ENCODE data around the gene CADPS.

DNA sequence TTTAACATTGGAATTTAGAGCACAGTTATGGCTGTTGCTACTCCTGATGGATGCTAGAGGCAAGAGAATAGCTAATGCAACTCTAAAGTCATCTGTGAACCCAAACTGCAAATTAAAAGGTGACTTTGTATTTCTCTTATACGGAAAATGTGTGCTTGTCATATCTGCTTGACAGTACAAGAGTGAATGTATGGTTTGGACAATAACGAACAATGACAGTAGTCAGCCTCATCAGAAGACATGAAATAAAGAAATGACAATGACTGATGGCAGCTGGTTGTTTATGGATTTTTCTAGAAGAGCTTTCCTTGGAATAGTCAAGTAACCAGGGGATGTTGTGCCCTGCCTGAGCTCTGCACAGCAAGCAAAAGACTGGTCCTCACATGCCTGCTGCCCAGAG, 333.0 kb downstream of the CADPS start:
- TF ChIP-seq, protein P1, sequence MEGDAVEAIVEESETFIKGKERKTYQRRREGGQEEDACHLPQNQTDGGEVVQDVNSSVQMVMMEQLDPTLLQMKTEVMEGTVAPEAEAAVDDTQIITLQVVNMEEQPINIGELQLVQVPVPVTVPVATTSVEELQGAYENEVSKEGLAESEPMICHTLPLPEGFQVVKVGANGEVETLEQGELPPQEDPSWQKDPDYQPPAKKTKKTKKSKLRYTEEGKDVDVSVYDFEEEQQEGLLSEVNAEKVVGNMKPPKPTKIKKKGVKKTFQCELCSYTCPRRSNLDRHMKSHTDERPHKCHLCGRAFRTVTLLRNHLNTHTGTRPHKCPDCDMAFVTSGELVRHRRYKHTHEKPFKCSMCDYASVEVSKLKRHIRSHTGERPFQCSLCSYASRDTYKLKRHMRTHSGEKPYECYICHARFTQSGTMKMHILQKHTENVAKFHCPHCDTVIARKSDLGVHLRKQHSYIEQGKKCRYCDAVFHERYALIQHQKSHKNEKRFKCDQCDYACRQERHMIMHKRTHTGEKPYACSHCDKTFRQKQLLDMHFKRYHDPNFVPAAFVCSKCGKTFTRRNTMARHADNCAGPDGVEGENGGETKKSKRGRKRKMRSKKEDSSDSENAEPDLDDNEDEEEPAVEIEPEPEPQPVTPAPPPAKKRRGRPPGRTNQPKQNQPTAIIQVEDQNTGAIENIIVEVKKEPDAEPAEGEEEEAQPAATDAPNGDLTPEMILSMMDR (IDR thresholded peaks at IDR 0.05; ENCODE audit: insufficient read depth, low read length), result no peak
- no peak for TF ChIP-seq POLR2AphosphoS5 (IDR thresholded peaks at IDR 0.05; ENCODE audit: low read depth)
- no peak for TF ChIP-seq SPI1 (IDR thresholded peaks at IDR 0.05; ENCODE audit: borderline replicate concordance, low read depth)
- TF ChIP-seq, protein P2, sequence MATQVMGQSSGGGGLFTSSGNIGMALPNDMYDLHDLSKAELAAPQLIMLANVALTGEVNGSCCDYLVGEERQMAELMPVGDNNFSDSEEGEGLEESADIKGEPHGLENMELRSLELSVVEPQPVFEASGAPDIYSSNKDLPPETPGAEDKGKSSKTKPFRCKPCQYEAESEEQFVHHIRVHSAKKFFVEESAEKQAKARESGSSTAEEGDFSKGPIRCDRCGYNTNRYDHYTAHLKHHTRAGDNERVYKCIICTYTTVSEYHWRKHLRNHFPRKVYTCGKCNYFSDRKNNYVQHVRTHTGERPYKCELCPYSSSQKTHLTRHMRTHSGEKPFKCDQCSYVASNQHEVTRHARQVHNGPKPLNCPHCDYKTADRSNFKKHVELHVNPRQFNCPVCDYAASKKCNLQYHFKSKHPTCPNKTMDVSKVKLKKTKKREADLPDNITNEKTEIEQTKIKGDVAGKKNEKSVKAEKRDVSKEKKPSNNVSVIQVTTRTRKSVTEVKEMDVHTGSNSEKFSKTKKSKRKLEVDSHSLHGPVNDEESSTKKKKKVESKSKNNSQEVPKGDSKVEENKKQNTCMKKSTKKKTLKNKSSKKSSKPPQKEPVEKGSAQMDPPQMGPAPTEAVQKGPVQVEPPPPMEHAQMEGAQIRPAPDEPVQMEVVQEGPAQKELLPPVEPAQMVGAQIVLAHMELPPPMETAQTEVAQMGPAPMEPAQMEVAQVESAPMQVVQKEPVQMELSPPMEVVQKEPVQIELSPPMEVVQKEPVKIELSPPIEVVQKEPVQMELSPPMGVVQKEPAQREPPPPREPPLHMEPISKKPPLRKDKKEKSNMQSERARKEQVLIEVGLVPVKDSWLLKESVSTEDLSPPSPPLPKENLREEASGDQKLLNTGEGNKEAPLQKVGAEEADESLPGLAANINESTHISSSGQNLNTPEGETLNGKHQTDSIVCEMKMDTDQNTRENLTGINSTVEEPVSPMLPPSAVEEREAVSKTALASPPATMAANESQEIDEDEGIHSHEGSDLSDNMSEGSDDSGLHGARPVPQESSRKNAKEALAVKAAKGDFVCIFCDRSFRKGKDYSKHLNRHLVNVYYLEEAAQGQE (IDR thresholded peaks at IDR 0.05; ENCODE audit: insufficient replicate concordance, low read depth), result no peak
